ENCODE results near the gene IFT20.
"Not testable (repeated sequence)": the region's sequence is repeated elsewhere in the genome, so short reads cannot be mapped to it uniquely, and the experiment has no call there.

The IFT20 gene

GRCh38 chr17:28363776-28364650, 28.7 kb upstream of the IFT20 start:
- DNase-seq (ENCODE audit: low spot score) = no peak

GRCh38 chr17:28363186-28363585, 27.9 kb upstream of the IFT20 start:
- no peak for DNase-seq (ENCODE audit: low spot score)

- no peak for DNase-seq (ENCODE audit: low spot score)
Measured at GRCh38 chr17:28357901-28358197, 22.6 kb upstream of the IFT20 start.

- DNase-seq (ENCODE audit: low spot score) = peak; percentile 92
Measured at GRCh38 chr17:28357061-28357900, 22.0 kb upstream of the IFT20 start, which contains the start of gene POLDIP2. TSS of gene POLDIP2 (minus strand) at chr17:28357527. CDS start at chr17:28357448, 79 bp downstream.

GRCh38 chr17:28350271-28350670, 15.0 kb upstream of the IFT20 start:
- no peak for DNase-seq (ENCODE audit: low spot score)

GRCh38 chr17:28348979-28349378, 13.7 kb upstream of the IFT20 start:
- no peak for DNase-seq (ENCODE audit: low spot score)

GRCh38 chr17:28347261-28347891, 12.1 kb upstream of the IFT20 start:
- no peak for DNase-seq (ENCODE audit: low spot score)

GRCh38 chr17:28346746-28347246, 11.5 kb upstream of the IFT20 start:
- DNase-seq (ENCODE audit: low spot score) = peak; percentile 24

- DNase-seq (ENCODE audit: low spot score) = no peak
Measured at GRCh38 chr17:28346199-28346580, 10.9 kb upstream of the IFT20 start.

- no peak for DNase-seq (ENCODE audit: low spot score)
Measured at GRCh38 chr17:28345419-28346198, 10.3 kb upstream of the IFT20 start.

- no peak for DNase-seq (ENCODE audit: low spot score)
Measured at GRCh38 chr17:28344435-28344901, 9.2 kb upstream of the IFT20 start.

- DNase-seq (ENCODE audit: low spot score) = no peak
Measured at GRCh38 chr17:28344011-28344410, 8.7 kb upstream of the IFT20 start.

- DNase-seq (ENCODE audit: low spot score) = no peak
Measured at GRCh38 chr17:28343491-28343932, 8.2 kb upstream of the IFT20 start.

GRCh38 chr17:28342313-28342712, 7.0 kb upstream of the IFT20 start:
- DNase-seq (ENCODE audit: low spot score) = no peak

- no peak for DNase-seq (ENCODE audit: low spot score)
Measured at GRCh38 chr17:28341516-28341915, 6.2 kb upstream of the IFT20 start.

- no peak for DNase-seq (ENCODE audit: low spot score)
Measured at GRCh38 chr17:28340374-28340773, 5.1 kb upstream of the IFT20 start.

- no peak for DNase-seq (ENCODE audit: low spot score)
Measured at GRCh38 chr17:28339431-28339830, 4.2 kb upstream of the IFT20 start.

- not testable (repeated sequence) for DNase-seq (ENCODE audit: low spot score)
Measured at GRCh38 chr17:28338769-28339212, 3.5 kb upstream of the IFT20 start.

GRCh38 chr17:28338056-28338768, 2.9 kb upstream of the IFT20 start:
- DNase-seq (ENCODE audit: low spot score) = no peak

- DNase-seq (ENCODE audit: low spot score) = peak; percentile 67
Measured at GRCh38 chr17:28335959-28336871, 943 bp upstream of the IFT20 start.

All from cerebellar cortex (tissue), 1 donor.